H1 (cell line): ENCODE data around the gene PCSK1N. TPM values are rescaled to one million over a fixed set of nuclear protein-coding genes. Genes with fewer than 3 reads are reported as not detected.
"Not testable (repeated sequence)": the region's sequence is repeated elsewhere in the genome, so short reads cannot be mapped to it uniquely, and the experiment has no call there.

Source experiments
- CTCF ChIA-PET: fragments of 300-600 bp; sonication (Branson Sonifier 250); formaldehyde crosslinking; loops from one replicate; lab custom pipeline; 2021; ENCODE audit not compliant: partially characterized antibody; lab: Charles Lee
- POLR2A ChIA-PET: fragments of 300-600 bp; sonication (Branson Sonifier 250); formaldehyde crosslinking; loops from one replicate; lab custom pipeline; 2021; ENCODE audit warnings: inconsistent platforms; ENCODE audit not compliant: partially characterized antibody; lab: Charles Lee
- DNase-seq, 2 experiments: peaks; one replicate each; pipeline versions ENCODE4 v3.0.0 to v3.0.0-alpha.2; 2010 to 2022; ENCODE audit warnings: low spot score in 2 of 2, low read depth in 1 of 2, mixed read lengths in 1 of 2
- FAIRE-seq: peaks from 2 replicates; lab custom pipeline; 2011; peaks lifted over from hg19 to GRCh38; lab: Jason Lieb, UNC
- H2AFZ ChIP-seq: 2 replicates; pipeline ENCODE4 v1.8.1; 2012; ENCODE audit warnings: low read length, inconsistent platforms
- H2AK5ac ChIP-seq: 2 replicates; pipeline ENCODE4 v1.6.1; 2013; ENCODE audit warnings: low read depth, low read length
- H2BK120ac ChIP-seq: replicated peaks from 2 replicates; pipeline ENCODE3; 2013; ENCODE audit warnings: low read depth, low read length, inconsistent platforms
- H2BK12ac ChIP-seq: 2 replicates; pipeline ENCODE4 v1.6.1; 2013; ENCODE audit warnings: low read depth, low read length
- H2BK15ac ChIP-seq: 2 replicates; pipeline ENCODE4 v1.6.1; 2013; ENCODE audit warnings: low read length
- H2BK20ac ChIP-seq: 2 replicates; pipeline ENCODE4 v1.6.1; 2013; ENCODE audit warnings: low read length
- H2BK5ac ChIP-seq: 2 replicates; pipeline ENCODE4 v1.6.1; 2013; ENCODE audit warnings: low read depth, low read length
- H3K14ac ChIP-seq: 2 replicates; pipeline ENCODE4 v1.6.1; 2013; ENCODE audit warnings: inconsistent platforms; ENCODE audit not compliant: insufficient read length
- H3K18ac ChIP-seq: 2 replicates; pipeline ENCODE4 v1.6.1; 2013; ENCODE audit warnings: low read length; ENCODE audit errors: extremely low read depth
- H3K23ac ChIP-seq: 2 replicates; pipeline ENCODE4 v1.6.1; 2013; ENCODE audit warnings: inconsistent platforms; ENCODE audit not compliant: insufficient read length
- H3K23me2 ChIP-seq: 2 replicates; pipeline ENCODE4 v1.6.1; 2013; ENCODE audit warnings: low read depth, low read length
- H3K27ac ChIP-seq: 2 replicates; pipeline ENCODE4 v1.6.1; 2011; ENCODE audit warnings: low read depth, low read length, inconsistent platforms
- H3K27me3 ChIP-seq, 4 experiments: replicated peaks in 1 of 4; 1 replicate in 1 of 4; 2 replicates in 3 of 4; pipeline versions ENCODE4 v1.6.1 to v1.8.1; 2011 to 2013; ENCODE audit warnings: low read length in 3 of 4, mild to moderate bottlenecking in 3 of 4, inconsistent platforms in 2 of 4, mixed read lengths in 2 of 4, moderate library complexity in 1 of 4; ENCODE audit not compliant: control insufficient read depth in 3 of 4, insufficient read depth in 3 of 4; ENCODE audit errors: extremely low read depth in 1 of 4
- H3K36me3 ChIP-seq, 4 experiments: 2 replicates each; pipeline versions ENCODE4 v1.6.1 to v1.8.1; 2011 to 2013; ENCODE audit warnings: mild to moderate bottlenecking in 4 of 4, low read length in 3 of 4, moderate library complexity in 2 of 4, control low read depth in 1 of 4, inconsistent platforms in 1 of 4; ENCODE audit not compliant: insufficient read depth in 4 of 4, control insufficient read depth in 2 of 4
- H3K4ac ChIP-seq: replicated peaks from 2 replicates; pipeline ENCODE3; 2013; ENCODE audit warnings: low read length, low read depth, mixed read lengths, inconsistent platforms; ENCODE audit not compliant: insufficient read length
- H3K4me1 ChIP-seq, 4 experiments: replicated peaks in 1 of 4; 1 replicate in 1 of 4; 2 replicates in 3 of 4; pipeline versions ENCODE4 v1.6.1 to v1.8.1; 2011 to 2013; ENCODE audit warnings: low read length in 3 of 4, inconsistent platforms in 2 of 4, mixed read lengths in 1 of 4; ENCODE audit not compliant: insufficient read depth in 4 of 4, control insufficient read depth in 3 of 4
- H3K4me2 ChIP-seq, 2 experiments: 2 replicates each; pipeline versions ENCODE4 v1.6.1 to v1.8.1; 2011 to 2013; ENCODE audit warnings: low read depth in 2 of 2, low read length in 2 of 2, control low read depth in 1 of 2, inconsistent platforms in 1 of 2, mild to moderate bottlenecking in 1 of 2; ENCODE audit not compliant: insufficient read depth in 1 of 2
- H3K4me3 ChIP-seq, 4 experiments: fragments of 200-600, 300-600 bp in 1 of 4; sonication (generic), shearing (Covaris generic), sonication (Bioruptor Twin) in 1 of 4; 2 replicates each; pipeline versions ENCODE4 v1.5.1 to v1.8.1; 2011 to 2016; ENCODE audit warnings: low read length in 4 of 4, low read depth in 3 of 4, control low read depth in 2 of 4, inconsistent platforms in 2 of 4, mild to moderate bottlenecking in 2 of 4, mixed read lengths in 1 of 4, moderate library complexity in 1 of 4; ENCODE audit not compliant: insufficient read depth in 2 of 4; ENCODE audit errors: extremely low read depth in 1 of 4
- H3K56ac ChIP-seq: replicated peaks from 2 replicates; pipeline ENCODE3; 2013; ENCODE audit warnings: low read depth, mild to moderate bottlenecking, mixed read lengths, low read length, inconsistent platforms; ENCODE audit not compliant: insufficient read length
- H3K79me1 ChIP-seq: 2 replicates; pipeline ENCODE4 v1.6.1; 2013; ENCODE audit warnings: low read depth, low read length, control low read depth
- H3K79me2 ChIP-seq, 2 experiments: 2 replicates each; pipeline versions ENCODE4 v1.6.1 to v1.8.1; 2012 to 2013; ENCODE audit warnings: low read length in 2 of 2, mild to moderate bottlenecking in 2 of 2, inconsistent platforms in 1 of 2; ENCODE audit not compliant: insufficient read depth in 2 of 2, control insufficient read depth in 1 of 2
- H3K9ac ChIP-seq, 4 experiments: replicated peaks in 1 of 4; 1 replicate in 1 of 4; 2 replicates in 3 of 4; pipeline versions ENCODE4 v1.6.1 to v1.8.1; 2011 to 2013; ENCODE audit warnings: low read depth in 3 of 4, low read length in 3 of 4, control low read depth in 2 of 4, mild to moderate bottlenecking in 2 of 4, moderate library complexity in 2 of 4, inconsistent platforms in 1 of 4; ENCODE audit errors: extremely low read depth in 1 of 4
- H3K9me3 ChIP-seq, 2 experiments: 2 replicates each; pipeline versions ENCODE4 v1.6.1 to v1.8.1; 2012 to 2013; ENCODE audit warnings: mild to moderate bottlenecking in 2 of 2, moderate library complexity in 2 of 2, control low read depth in 1 of 2, inconsistent platforms in 1 of 2, low read depth in 1 of 2, low read length in 1 of 2, mixed read lengths in 1 of 2; ENCODE audit not compliant: insufficient read depth in 2 of 2
- H4K20me1 ChIP-seq, 2 experiments: replicated peaks in 1 of 2; 2 replicates each; pipeline versions ENCODE3 to v1.8.1; 2011 to 2013; ENCODE audit warnings: inconsistent platforms in 2 of 2, low read length in 2 of 2, mild to moderate bottlenecking in 1 of 2; ENCODE audit not compliant: insufficient read depth in 2 of 2, control insufficient read depth in 1 of 2
- H4K5ac ChIP-seq: 2 replicates; pipeline ENCODE4 v1.6.1; 2013; ENCODE audit warnings: low read length, low read depth, mixed read lengths, inconsistent platforms; ENCODE audit not compliant: insufficient read length
- H4K8ac ChIP-seq: 2 replicates; pipeline ENCODE4 v1.8.0; 2013; ENCODE audit warnings: mild to moderate bottlenecking, moderate library complexity, low read length, inconsistent platforms; ENCODE audit not compliant: insufficient read depth; ENCODE audit errors: extremely low read depth
- H4K91ac ChIP-seq: replicated peaks from 2 replicates; pipeline ENCODE3; 2013; ENCODE audit warnings: low read length, mixed read lengths, inconsistent platforms; ENCODE audit not compliant: insufficient read length
- WGBS, 2 experiments: shearing (Covaris generic) in 1 of 2; methylation state at CpG; one replicate each; pipeline versions ENCODE4 v1.1.6 to v1.1.7; 2013 to 2015; ENCODE audit warnings: low lambda C conversion rate in 2 of 2, mixed read lengths in 2 of 2, inconsistent platforms in 1 of 2, low coverage in 1 of 2, missing lambda C conversion rate in 1 of 2; ENCODE audit not compliant: insufficient replicate concordance in 2 of 2, insufficient coverage in 1 of 2, insufficient read length in 1 of 2; ENCODE audit errors: extremely low coverage in 1 of 2, missing lambda C conversion rate in 1 of 2; 5-methylcytosine and 5-hydroxymethylcytosine counted together
- polyA plus RNA-seq, 7 experiments: library from polyadenylated mRNA; depleted of rRNA in 3 of 7; stranded (reverse) in 5 of 7; unstranded in 2 of 7; fragments of >200 nt in 5 of 7; fragments of 200-250 nt in 2 of 7; gene quantifications; 1 replicate in 5 of 7; 2 replicates in 1 of 7; 4 replicates in 1 of 7; pipeline versions ENCODE4 v1.2.1 to v1.2.3, GENCODE V29; 2011 to 2013; ENCODE audit warnings: missing spikeins in 2 of 7, mixed read lengths in 2 of 7
- total RNA-seq: library from RNA; stranded (reverse); fragmentation: NEBNext Ultra II Directional; extraction: Animal tissue kit (Norgen Biotek cat#: 25700); gene quantifications from 2 replicates; pipeline ENCODE4 v1.2.1, GENCODE V29; 2021

Gene PCSK1N
- total and polyA plus RNA-seq, 2 of the 8 experiments (the other 6 are each of a cell fraction or from before 2014, with no cell fraction given), result 3.6 to 4.5 TPM

DNA sequence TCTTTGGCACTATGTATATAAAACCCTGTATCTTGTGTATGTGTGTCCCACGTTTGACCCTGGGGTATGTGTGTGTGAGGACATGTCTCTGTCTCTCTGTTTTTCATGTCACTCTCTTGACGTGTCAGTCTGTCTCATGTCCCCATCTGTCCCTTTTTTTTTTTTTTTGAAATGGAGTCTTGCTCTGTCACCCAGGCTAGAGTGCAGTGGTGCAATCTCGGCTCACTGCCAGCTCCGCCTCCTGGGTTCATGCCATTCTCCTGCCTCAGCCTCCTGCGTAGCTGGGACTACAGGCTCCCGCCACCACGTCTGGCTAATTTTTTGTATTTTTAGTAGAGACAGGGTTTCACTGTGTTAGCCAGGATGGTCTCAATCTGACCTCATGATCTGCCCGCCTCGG lies 16.0 kb downstream of the PCSK1N start:
- H3K4me3 ChIP-seq, H4K91ac ChIP-seq, H4K5ac ChIP-seq, H2BK5ac ChIP-seq, H4K8ac ChIP-seq, H4K20me1 ChIP-seq, H2BK20ac ChIP-seq, H3K4me1 ChIP-seq, H3K9ac ChIP-seq, H3K79me1 ChIP-seq, H3K27ac ChIP-seq, H3K27me3 ChIP-seq, H2BK12ac ChIP-seq, POLR2A ChIA-PET, FAIRE-seq, H3K56ac ChIP-seq, H3K9me3 ChIP-seq, H3K4me2 ChIP-seq, DNase-seq, H3K18ac ChIP-seq, H2AFZ ChIP-seq, H3K14ac ChIP-seq, H3K4ac ChIP-seq, H2AK5ac ChIP-seq, H2BK120ac ChIP-seq, H2BK15ac ChIP-seq, H3K79me2 ChIP-seq, H3K23ac ChIP-seq, H3K23me2 ChIP-seq: not testable (repeated sequence)
- CTCF ChIA-PET, result interaction anchor here (0.6 kb wide), 1 partner anchor 133 kb away, joined by 3 read pairs; no protein-coding TSS in a partner anchor
- H3K36me3 ChIP-seq, result peaks cover 0 to 12% (median 6%) of the 10 kb centered on the region in 4 experiments; a peak in 5 of 8 replicates
- no CpG with 5 or more reads among the region's 9 CpGs for WGBS, 2 experiments
